ENCODE data around the gene SEMA6D.
A peak's percentile ranks its signal among the peaks of the same experiment; 100 is the strongest.

The SEMA6D gene

GRCh38 chr15:47675735-47676134 lies 41.6 kb upstream of the SEMA6D start:
- no peak for DNase-seq
- TF ChIP-seq, protein P1, sequence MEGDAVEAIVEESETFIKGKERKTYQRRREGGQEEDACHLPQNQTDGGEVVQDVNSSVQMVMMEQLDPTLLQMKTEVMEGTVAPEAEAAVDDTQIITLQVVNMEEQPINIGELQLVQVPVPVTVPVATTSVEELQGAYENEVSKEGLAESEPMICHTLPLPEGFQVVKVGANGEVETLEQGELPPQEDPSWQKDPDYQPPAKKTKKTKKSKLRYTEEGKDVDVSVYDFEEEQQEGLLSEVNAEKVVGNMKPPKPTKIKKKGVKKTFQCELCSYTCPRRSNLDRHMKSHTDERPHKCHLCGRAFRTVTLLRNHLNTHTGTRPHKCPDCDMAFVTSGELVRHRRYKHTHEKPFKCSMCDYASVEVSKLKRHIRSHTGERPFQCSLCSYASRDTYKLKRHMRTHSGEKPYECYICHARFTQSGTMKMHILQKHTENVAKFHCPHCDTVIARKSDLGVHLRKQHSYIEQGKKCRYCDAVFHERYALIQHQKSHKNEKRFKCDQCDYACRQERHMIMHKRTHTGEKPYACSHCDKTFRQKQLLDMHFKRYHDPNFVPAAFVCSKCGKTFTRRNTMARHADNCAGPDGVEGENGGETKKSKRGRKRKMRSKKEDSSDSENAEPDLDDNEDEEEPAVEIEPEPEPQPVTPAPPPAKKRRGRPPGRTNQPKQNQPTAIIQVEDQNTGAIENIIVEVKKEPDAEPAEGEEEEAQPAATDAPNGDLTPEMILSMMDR (IDR thresholded peaks at IDR 0.05; ENCODE audit: low read depth, low read length) = no peak
- Histone ChIP-seq H3K9me3 (no peaks in the 10 kb centered on the region), H3K4me3 (ENCODE audit: low read depth, low read length) (no peak overlapping the region), H3K4me1 (peaks cover 42% of the 10 kb centered on the region), H3K27me3 (no peaks in the 10 kb centered on the region), H3K36me3 (no peaks in the 10 kb centered on the region)

- Histone ChIP-seq H3K4me3 (ENCODE audit: low read depth, low read length) (no peak overlapping the region), H3K9me3 (no peaks in the 10 kb centered on the region), H3K27me3 (no peaks in the 10 kb centered on the region), H3K36me3 (no peaks in the 10 kb centered on the region), H3K4me1 (peaks cover 32% of the 10 kb centered on the region)
- TF ChIP-seq, protein P1 (IDR thresholded peaks at IDR 0.05; ENCODE audit: low read depth, low read length) = no peak
- no peak for DNase-seq
These were observed 39.3 kb upstream of the SEMA6D start for GRCh38 chr15:47678040-47678439.

DNA sequence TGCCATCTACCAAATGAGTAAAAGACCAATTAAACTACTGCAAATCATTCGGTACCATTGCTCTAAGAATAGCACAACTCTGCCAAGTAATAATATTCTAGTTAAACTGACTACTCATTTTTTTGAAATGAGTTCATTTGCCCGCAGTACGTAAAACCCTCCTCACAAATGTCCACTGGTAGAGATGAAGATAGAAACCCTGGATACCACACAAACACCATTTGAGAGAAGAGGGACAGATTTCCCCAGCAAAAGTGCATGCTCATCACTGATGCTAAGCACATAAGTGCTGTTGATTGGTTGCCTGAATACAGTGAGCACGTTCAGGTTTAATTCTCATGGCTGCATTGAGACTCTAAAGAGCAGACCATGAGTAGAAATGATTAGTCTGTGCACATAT lies 34.6 kb upstream of the SEMA6D start:
- H3K27me3 ChIP-seq = no peaks in the 10 kb centered on the region
- H3K4me1 ChIP-seq = peaks cover 17% of the 10 kb centered on the region
- TF ChIP-seq, protein P1 (IDR thresholded peaks at IDR 0.05; ENCODE audit: low read depth, low read length) = no peak
- H3K36me3 ChIP-seq = no peaks in the 10 kb centered on the region
- no peaks in the 10 kb centered on the region for H3K9me3 ChIP-seq
- DNase-seq = no peak
- no peak overlapping the region for H3K4me3 ChIP-seq (ENCODE audit: low read depth, low read length)

DNA sequence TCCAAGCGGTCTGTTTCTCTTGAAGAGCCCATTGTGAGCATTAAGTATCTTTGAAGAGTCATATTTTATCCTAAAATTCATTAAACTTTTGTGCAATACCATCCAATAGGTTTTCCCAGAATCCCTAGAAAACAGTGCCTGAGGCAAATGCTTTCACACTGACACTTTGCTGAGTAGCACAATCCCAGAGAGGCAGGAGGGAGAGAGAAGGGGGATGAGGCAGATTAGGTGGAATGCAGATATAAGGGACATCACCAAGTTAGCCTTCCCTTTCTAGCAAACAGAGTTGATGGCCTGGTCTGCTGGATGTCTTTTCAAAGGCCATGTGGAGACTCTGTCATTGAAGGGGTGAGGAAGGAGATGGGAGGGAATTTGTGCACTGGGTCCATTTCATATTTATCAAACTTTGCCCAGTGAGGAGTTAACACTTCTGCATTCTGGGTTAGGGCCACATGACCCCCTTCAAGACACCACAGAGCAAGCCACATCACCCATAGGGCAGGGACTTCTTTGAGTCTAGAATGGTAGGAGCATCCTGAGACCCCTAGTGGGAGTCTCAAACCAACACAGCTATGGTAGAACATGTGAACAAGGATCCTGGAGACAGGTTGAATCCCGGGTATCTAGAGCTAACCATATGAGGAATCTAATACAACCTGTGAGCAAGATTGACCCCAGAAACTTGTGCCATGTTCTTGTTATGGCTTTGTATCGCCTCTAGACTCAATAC lies 32.0 kb upstream of the SEMA6D start:
- H3K4me1 ChIP-seq = no peaks in the 10 kb centered on the region; the same call in 1 of the 2 replicates
- DNase-seq = no peak
- no peaks in the 10 kb centered on the region for H3K36me3 ChIP-seq
- H3K4me3 ChIP-seq (ENCODE audit: low read depth, low read length) = no peak overlapping the region
- H3K9me3 ChIP-seq = no peaks in the 10 kb centered on the region
- TF ChIP-seq, protein P1 (IDR thresholded peaks at IDR 0.05; ENCODE audit: low read depth, low read length) = peak; percentile 44
- no peaks in the 10 kb centered on the region for H3K27me3 ChIP-seq

DNA sequence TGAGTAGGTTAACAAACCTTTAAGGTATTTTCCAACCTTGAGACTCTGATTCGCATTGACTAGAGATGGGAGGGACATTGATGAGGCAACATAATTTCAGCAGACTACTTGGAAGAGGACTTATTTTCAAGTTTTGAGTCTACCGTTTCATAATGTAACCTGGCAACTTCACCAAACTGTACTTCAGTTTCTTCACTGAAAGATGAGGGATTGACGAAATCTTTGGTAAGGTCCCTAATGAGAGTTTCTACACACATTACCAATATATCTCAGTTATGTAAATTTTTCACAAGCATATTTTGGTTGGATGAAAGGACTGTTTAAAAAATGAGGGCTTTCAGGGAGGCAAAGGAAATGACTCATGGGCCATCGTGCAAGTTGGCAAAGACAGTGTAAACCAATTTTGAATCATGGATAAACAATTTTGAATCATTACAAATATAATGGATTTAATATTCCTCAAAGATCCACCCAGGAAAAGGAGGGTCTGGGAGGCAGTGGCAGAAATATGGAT lies 28.7 kb upstream of the SEMA6D start:
- TF ChIP-seq, protein P1 (IDR thresholded peaks at IDR 0.05; ENCODE audit: low read depth, low read length) = no peak
- no peak for DNase-seq
- Histone ChIP-seq H3K4me3 (ENCODE audit: low read depth, low read length) (no peak overlapping the region), H3K4me1 (no peaks in the 10 kb centered on the region), H3K27me3 (no peaks in the 10 kb centered on the region), H3K36me3 (no peaks in the 10 kb centered on the region), H3K9me3 (no peaks in the 10 kb centered on the region)

- no peak for DNase-seq
- Histone ChIP-seq H3K27me3 (no peaks in the 10 kb centered on the region), H3K36me3 (no peaks in the 10 kb centered on the region), H3K9me3 (no peaks in the 10 kb centered on the region), H3K4me3 (ENCODE audit: low read depth, low read length) (no peak overlapping the region), H3K4me1 (no peaks in the 10 kb centered on the region)
- TF ChIP-seq, protein P1 (IDR thresholded peaks at IDR 0.05; ENCODE audit: low read depth, low read length) = no peak
These were observed 27.6 kb upstream of the SEMA6D start for GRCh38 chr15:47689660-47690059.
